Erythroblast (primary cell): Measurements from ENCODE around the gene ESRRB.

Source experiments
- DNase-seq, 2 experiments: peaks; one replicate each; lab custom pipeline; 2025; lab: John Stamatoyannopoulos, UW
- GATA1 ChIP-seq: IDR thresholded peaks from 2 replicates; pipeline ENCODE4 v1.6.1; 2011; ENCODE audit warnings: low read depth, mild to moderate bottlenecking, control low read depth, low read length, moderate library complexity
- POLR2A ChIP-seq: IDR thresholded peaks from 2 replicates; pipeline ENCODE4 v1.6.1; 2011; ENCODE audit warnings: mild to moderate bottlenecking, low read length

Gene ESRRB

DNA sequence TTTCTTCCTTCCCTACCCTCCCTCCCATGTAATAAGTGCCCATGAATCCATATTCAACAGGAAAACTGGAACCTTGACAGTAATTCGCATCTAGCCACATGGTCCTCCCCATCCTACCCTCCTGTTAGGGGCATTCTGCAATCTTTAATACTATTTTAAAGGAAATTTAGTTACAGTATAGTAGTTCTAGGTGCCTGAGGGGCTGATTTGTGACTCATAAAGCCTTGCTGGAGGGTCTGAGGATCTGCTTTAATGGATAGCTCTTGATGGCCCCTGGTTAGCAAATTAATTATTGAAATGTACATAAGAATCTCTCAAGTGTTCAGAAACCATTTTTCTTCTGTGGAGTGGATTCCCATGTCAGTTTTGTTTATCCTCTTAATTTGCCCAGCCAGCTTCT is 54.1 kb downstream of the ESRRB start:
- no peak for DNase-seq
- TF ChIP-seq GATA1 (no peak), POLR2A (no peak)

DNA sequence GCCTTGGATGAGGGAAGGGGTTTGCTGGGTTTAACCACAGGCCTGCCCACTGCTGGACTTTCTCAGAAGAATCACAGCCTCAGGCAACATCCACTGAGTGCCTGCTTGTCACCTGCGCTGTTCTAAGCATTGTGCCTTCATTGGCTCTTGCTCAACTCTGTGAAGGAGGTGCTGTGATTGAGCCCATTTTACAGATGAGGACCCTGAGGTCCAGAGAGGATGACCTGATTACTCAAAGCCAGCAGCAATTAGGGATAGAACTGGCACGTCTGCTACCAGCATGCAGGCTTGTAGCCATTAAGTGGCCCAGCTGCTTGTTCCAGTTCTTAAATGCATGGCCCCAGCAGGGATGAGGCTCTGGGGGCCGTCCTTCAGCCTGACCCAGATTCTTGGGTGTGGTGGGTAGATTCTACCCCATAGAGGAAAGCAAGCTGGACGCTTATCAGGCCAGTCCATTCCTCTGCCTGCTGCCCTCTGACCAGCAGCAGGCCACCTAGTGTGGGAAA is 54.6 kb downstream of the ESRRB start:
- TF ChIP-seq POLR2A (no peak), GATA1 (no peak)
- no peak for DNase-seq

DNA sequence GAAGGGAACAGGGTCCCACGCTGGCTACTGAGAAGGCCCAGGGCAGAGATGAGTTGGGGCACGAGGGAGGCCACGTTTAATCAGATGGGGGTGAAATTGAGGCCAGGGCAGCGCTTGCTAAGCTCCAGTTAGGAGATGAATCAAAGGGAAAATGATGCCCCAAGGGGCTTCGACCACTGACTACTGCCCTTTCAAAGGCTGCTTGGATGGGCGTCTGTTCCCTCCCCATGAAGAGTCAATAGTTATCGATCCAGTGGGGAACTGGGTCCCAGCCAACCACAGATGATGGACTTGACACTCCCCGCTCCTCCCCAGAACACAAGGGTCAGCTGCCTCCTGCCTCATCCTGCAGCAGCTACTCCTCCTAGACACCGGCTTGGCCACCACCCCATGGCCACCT is 55.6 kb downstream of the ESRRB start:
- no peak for DNase-seq
- TF ChIP-seq POLR2A = no peak
- TF ChIP-seq GATA1 = no peak

DNA sequence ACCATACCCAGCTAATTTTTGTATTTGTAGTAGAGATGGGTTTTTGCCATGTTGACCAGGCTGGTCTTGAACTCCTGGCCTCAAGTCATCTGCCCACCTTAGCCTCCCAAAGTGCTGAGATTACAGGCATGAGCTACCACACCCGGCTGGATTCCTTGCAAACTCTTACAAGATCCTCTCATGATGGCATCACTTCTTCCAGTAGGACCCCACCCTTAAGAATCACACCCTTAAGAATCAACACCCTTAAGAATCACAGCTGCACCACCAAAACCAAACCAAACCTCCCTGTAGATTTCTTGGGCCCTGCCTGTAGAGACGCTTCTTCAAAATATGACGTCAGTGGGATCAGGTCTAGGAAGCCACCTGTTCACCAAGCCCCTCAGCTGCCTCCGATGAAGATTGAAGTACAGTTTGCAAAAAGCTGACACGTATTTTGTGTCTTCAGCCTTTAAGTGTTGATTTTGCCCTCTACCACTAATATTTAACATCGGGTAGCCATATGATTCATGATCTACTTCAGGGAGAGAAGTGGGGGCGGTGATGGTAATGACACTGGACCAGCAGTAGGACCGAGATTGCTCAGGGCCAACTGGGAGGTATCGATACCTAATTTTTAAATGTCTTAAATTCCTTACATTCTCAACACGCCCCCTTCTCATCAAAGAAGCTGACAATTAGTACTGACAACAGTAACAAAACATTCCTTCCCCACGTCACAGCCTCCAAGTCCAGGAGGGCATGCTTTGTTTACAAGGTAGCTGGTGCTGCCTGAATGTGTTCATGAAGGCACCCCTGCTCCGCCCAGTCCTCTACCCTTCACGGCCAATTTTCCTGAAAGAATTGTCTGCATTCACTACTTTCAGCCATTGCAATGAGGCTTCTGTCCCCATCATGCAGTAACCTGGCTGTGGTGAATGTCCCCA is 57.2 kb downstream of the ESRRB start:
- no peak for DNase-seq
- TF ChIP-seq GATA1 (no peak), POLR2A (no peak)

DNA sequence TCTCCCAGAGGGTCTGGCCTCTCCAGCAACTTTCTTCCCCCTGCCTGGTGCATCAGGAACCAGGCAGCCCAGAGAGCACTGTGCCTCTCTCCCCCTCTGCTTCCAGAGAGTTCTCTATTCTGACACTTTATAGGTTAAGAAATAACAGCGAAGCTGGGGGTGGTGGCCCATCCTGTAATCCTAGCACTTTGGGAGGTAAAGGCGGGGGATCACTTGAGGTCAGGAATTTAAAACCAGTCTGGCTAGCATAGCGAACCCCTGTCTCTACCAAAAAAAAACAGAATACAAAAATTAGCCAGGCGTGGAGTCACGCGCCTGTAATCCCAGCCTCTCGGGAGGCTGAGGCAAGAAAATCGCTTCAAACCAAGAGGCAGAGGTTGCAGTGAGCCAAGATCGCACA is 58.3 kb downstream of the ESRRB start:
- TF ChIP-seq POLR2A (no peak), GATA1 (no peak)
- no peak for DNase-seq

DNA sequence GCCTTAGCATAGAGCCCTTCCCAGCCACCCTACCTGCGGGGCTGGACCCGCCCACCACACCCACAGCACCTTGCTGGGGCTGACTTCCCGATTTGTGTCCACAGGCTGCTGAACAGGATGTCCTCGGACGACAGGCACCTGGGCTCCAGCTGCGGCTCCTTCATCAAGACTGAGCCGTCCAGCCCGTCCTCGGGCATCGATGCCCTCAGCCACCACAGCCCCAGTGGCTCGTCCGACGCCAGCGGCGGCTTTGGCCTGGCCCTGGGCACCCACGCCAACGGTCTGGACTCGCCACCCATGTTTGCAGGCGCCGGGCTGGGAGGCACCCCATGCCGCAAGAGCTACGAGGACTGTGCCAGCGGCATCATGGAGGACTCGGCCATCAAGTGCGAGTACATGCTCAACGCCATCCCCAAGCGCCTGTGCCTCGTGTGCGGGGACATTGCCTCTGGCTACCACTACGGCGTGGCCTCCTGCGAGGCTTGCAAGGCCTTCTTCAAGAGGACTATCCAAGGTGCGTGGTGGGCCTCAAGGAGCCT is 63.4 kb downstream of the ESRRB start:
- no peak for TF ChIP-seq POLR2A
- TF ChIP-seq GATA1 = no peak
- DNase-seq = no peak

DNA sequence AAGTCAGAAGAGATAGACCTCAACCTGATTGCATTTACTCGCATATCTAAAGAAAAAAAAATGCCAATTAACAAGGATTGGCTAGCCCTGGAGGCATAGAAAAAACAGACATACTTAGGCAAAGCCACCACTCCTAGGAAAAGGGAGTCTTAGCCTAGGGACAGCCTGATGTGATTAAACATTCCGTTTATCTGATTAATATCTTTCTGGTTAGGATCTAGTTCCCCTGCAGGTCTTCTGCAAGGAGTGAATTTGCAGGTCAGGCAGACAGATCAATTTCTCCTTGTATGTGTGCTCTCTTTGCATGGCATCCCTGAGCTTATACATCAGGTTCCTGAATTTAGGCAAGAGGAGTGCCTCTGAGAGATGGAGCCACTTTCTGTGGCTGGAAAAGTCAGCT is 70.5 kb downstream of the ESRRB start:
- no peak for TF ChIP-seq GATA1
- TF ChIP-seq POLR2A = no peak
- no peak for DNase-seq

DNA sequence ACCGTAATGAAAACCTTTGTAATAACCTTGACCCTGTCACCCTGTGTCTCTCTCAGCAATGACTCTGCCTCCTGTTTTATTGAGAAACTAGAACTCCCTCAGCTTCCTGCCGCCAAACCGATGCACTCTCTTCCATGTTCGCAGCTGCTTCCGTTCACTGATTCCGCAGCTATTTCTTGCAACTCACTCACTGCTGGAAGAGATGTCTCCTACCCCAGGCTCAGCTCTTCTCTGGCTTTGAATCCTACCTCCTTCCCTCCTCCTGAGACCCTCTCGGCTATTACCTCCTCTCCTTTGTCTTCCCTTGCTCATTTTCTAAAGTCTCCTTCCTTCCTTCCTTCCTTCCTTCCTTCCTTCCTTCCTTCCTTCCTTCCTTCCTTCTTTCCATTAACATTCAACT is 71.0 kb downstream of the ESRRB start:
- TF ChIP-seq GATA1 (no peak), POLR2A (no peak)
- no peak for DNase-seq

DNA sequence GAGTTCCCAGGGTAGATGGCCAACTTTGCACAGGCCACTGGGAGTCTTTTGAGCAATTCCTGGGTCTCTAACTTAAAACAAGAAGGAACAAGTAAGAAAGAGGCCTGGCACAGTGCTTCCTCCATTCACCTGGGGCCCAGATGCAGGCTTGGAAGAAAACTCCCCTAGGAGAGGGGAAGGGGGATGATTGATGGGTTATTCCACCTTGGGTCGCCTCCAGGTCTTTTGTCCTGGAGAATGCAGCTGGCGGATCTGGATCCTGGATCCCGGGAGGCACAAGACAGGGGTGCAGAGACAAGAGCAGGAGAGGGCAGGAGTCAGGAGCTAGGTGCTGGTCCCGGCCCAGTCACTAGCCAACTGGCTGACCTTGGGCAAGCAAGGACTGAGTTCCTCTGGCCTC is 74.5 kb downstream of the ESRRB start:
- TF ChIP-seq POLR2A = no peak
- no peak for TF ChIP-seq GATA1
- DNase-seq = no peak

DNA sequence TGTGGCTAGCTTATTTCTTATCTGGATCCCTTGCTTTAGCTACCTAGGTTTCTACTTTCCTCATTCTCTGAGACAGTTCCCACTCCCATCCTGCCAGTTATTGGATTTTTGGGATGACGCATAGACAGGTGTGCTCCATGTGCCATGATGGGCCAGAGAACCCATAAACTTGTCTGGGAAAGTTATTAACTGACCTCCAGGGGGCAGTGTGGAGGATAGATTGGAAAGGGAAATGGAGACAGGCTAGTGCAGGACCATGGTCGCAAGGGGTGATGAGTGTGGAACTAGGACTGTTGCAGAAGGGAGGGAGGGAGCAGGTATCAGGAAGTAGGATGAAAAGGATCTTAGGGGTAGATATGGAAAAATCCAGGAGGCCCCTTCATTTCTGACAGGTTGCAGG is 80.3 kb downstream of the ESRRB start:
- peak; percentile 29 to 60 for DNase-seq
- TF ChIP-seq POLR2A (no peak), GATA1 (no peak)

DNA sequence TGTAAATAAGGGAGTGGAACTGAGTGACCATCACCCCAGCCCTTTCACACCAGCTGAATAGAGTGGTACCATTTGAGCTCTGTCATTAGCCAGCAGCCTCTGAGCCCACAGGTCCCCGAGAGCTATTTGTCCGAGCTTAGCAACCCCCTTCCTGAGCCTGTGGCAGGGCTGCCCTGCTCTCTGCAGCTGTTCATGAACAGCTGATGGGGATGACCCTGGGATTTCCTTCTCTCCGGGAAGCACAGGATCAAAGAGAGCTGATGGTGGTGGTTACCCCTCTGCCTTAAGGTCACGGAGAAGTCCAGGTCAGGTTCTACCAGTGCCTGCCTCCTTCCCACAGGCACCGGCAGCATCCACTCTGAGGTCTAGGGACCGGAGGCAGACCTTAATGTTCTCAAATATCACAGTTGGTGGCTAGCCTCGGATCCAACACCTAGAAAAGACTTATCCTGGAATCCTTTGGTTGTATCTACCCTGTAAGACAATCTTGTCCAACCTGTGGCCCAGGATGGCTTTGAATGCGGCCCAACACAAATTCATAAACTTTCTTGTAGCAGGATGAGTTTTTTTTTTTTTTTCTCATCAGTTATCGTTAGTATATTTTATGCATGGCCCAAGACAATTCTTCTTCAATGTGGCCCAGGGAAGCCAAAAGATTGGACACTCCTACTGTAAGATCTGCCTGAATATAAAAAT is 81.1 kb downstream of the ESRRB start:
- no peak for DNase-seq
- no peak for TF ChIP-seq GATA1
- TF ChIP-seq POLR2A = no peak

DNA sequence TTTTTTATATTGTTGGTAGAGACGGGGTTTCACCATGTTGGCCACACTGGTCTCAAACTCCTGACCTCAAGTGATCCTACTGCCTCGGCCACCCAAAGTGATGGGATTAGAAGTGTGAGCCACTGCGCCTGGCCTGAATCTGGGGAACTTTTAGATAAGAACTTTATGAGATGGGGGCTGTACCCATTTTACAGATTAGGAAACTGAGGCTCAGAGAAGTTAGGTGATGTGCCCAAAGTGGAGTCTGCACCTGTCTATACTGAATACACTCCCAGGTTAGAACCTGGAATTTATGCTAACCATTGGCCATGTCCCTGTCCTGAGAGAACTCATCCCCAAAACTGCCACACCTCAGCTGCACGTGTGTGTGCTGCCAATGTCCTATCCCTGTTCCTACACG is 81.9 kb downstream of the ESRRB start:
- no peak for DNase-seq
- no peak for TF ChIP-seq GATA1
- TF ChIP-seq POLR2A = no peak

DNA sequence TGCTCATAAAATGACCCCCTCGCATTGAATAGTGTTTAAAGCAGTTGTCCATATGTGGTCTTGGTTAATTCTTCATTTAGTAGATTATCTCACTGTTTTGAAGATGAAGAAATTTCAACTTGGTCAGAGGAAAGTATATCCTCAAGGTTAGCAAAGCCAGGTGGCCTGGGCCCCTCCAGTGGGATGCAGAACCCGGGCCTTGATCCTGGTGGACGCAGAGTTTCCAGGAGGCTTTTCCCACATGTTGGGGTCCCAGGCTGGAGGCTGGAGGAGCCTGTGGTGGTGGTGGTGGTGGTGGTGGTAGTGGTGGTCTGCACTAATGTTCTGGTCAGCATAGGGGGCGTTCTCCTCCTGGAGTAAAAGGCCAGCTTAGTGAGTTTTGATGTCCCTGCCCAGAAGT is 85.9 kb downstream of the ESRRB start:
- no peak for DNase-seq
- TF ChIP-seq POLR2A (no peak), GATA1 (no peak)

DNA sequence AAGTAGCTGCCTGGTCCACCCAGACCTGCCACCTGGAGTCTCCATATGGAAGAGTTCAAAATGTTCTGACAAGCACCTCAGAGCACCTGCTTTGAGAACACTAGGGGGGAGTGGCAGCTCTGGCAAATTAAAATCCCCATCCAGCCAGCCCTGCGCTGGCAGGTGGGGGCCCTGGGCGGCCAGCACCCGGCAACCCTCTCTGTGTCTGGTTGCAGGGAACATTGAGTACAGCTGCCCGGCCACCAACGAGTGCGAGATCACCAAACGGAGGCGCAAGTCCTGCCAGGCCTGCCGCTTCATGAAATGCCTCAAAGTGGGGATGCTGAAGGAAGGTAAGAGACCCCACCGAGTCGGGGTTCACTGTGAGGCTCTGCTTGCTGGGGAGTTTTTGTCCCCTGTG is 86.4 kb downstream of the ESRRB start:
- DNase-seq = no peak
- TF ChIP-seq GATA1 (no peak), POLR2A (no peak)

DNA sequence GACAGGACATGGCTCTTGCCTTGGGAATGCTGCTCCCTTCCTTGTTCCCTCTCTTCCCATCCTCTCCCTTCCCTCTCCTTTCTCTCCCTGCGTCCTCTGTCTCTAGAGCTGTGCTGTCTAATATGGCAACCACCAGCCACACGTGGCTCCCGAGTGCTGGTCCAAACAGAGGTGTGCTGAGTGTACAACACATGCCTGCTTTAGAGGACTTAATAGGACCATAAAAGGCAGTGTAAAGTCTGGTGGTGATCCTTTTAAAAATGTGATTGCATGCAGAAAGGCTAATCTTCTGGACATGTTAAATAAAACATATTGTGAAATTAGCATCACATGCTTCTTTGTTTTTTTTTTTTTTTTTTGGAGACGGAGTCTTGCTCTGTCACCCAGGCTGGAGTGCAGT is 87.2 kb downstream of the ESRRB start:
- no peak for DNase-seq
- no peak for TF ChIP-seq GATA1
- no peak for TF ChIP-seq POLR2A
